Astrocyte of the spinal cord (primary cell): Measurements from ENCODE around the gene HDAC10.
"Not testable (repeated sequence)": the region's sequence is repeated elsewhere in the genome, so short reads cannot be mapped to it uniquely, and the experiment has no call there.

Experiments
- DNase-seq: peaks from one replicate; pipeline ENCODE4 v3.0.0; 2011; ENCODE audit warnings: low read depth, low spot score
- H3K4me3 ChIP-seq: 2 replicates; pipeline ENCODE4 v1.5.1; 2011; ENCODE audit warnings: low read depth, mild to moderate bottlenecking, low read length, moderate library complexity
- CTCF ChIP-seq: IDR thresholded peaks from 2 replicates; pipeline ENCODE4 v1.5.1; 2012; ENCODE audit warnings: low read depth, mild to moderate bottlenecking, low read length, inconsistent platforms
- in situ Hi-C: cut with HindIII; loops from 2 replicates; pipeline ENCODE4 v1.10.0; 2017; ENCODE audit warnings: low sequenced_read_pairs

HDAC10 gene

GRCh38 chr22:50274771-50275170 is 23.7 kb upstream of the HDAC10 start:
- in situ Hi-C loops = no loop called here
- no peak overlapping the region for H3K4me3 ChIP-seq
- no peak for TF ChIP-seq CTCF
- no peak for DNase-seq

- DNase-seq = peak; percentile 53
- in situ Hi-C loops = no loop called here
- peak; percentile 29 for TF ChIP-seq CTCF
- H3K4me3 ChIP-seq = no peak overlapping the region
Measured at GRCh38 chr22:50274311-50274710, 23.2 kb upstream of the HDAC10 start.

GRCh38 chr22:50273781-50274180 is 22.7 kb upstream of the HDAC10 start:
- DNase-seq, in situ Hi-C loops, H3K4me3 ChIP-seq: not testable (repeated sequence)

GRCh38 chr22:50273352-50273751 is 22.3 kb upstream of the HDAC10 start:
- DNase-seq, in situ Hi-C loops, H3K4me3 ChIP-seq: not testable (repeated sequence)

GRCh38 chr22:50272044-50272802 is 21.2 kb upstream of the HDAC10 start:
- in situ Hi-C loops = no loop called here
- H3K4me3 ChIP-seq = no peak overlapping the region
- no peak for DNase-seq
- TF ChIP-seq CTCF = no peak

GRCh38 chr22:50271519-50271970 is 20.5 kb upstream of the HDAC10 start:
- DNase-seq = peak; percentile 64
- peak; percentile 12 for TF ChIP-seq CTCF
- peak overlapping the region; percentile 47 for H3K4me3 ChIP-seq
- in situ Hi-C loops = no loop called here

GRCh38 chr22:50270666-50271394 is 19.8 kb upstream of the HDAC10 start:
- peak overlapping the region; percentile 47 for H3K4me3 ChIP-seq
- in situ Hi-C loops = no loop called here
- TF ChIP-seq CTCF = no peak
- DNase-seq = peak; percentile 54
